Lower lobe of right lung (tissue), 2 donors: ENCODE results near the gene PRXL2C. TPM values are rescaled to one million over a fixed set of nuclear protein-coding genes. Genes with fewer than 3 reads are reported as not detected.
A peak's percentile ranks its signal among the peaks of the same experiment; 100 is the strongest.

ENCODE experiments used
- ATAC-seq, 2 donors: fragments of 200-7000 bp; cut with Tn5 transposase; one replicate each; pipeline ENCODE4 v1.9.1; 2020 to 2022; ENCODE audit warnings: mild to moderate bottlenecking in 2 of 2, moderate library complexity in 2 of 2
- DNase-seq: peaks from one replicate; pipeline ENCODE4 v3.0.0-alpha.2; 2020
- H3K27ac ChIP-seq: fragments of 200-600 bp; one replicate; pipeline ENCODE4 v1.8.0; 2022
- H3K27me3 ChIP-seq: fragments of 200-600 bp; one replicate; pipeline ENCODE4 v1.8.0; 2022; ENCODE audit warnings: low read depth
- H3K36me3 ChIP-seq: fragments of 200-600 bp; one replicate; pipeline ENCODE4 v1.8.0; 2022; ENCODE audit warnings: mild to moderate bottlenecking
- H3K4me1 ChIP-seq: fragments of 200-600 bp; one replicate; pipeline ENCODE4 v1.8.0; 2022
- H3K4me3 ChIP-seq: fragments of 200-600 bp; one replicate; pipeline ENCODE4 v1.8.0; 2022; ENCODE audit warnings: mild to moderate bottlenecking
- H3K9me3 ChIP-seq: fragments of 200-600 bp; one replicate; pipeline ENCODE4 v1.8.0; 2022
- intact Hi-C: fragments of 100-400 bp; cut with DNase I; formaldehyde crosslinking; loops from one replicate; pipeline ENCODE4 v1.11.0; 2022
- total RNA-seq: library from RNA; stranded (reverse); fragmentation: NEBNext Ultra II Directional; extraction: Animal tissue kit (Norgen Biotek cat#: 25700); gene quantifications from one replicate; pipeline ENCODE4 v1.2.1, GENCODE V29; 2021
- TF ChIP-seq, protein P1 (sequence below): fragments of 200-600 bp; IDR thresholded peaks from one replicate; pipeline ENCODE4 v1.8.0; 2022; ENCODE audit warnings: antibody characterized with exemption, mild to moderate bottlenecking
- donor health status: DM: no; HTN: yes; CAD: no; lungs with severe emphysema.

PRXL2C gene
- total RNA-seq, 1 donor from 2014 or later: 28.0 TPM

GRCh38 chr9:96612966-96613589 is 42.0 kb downstream of the PRXL2C start:
- H3K4me3 ChIP-seq: no peak overlapping the region
- TF ChIP-seq, protein P1, sequence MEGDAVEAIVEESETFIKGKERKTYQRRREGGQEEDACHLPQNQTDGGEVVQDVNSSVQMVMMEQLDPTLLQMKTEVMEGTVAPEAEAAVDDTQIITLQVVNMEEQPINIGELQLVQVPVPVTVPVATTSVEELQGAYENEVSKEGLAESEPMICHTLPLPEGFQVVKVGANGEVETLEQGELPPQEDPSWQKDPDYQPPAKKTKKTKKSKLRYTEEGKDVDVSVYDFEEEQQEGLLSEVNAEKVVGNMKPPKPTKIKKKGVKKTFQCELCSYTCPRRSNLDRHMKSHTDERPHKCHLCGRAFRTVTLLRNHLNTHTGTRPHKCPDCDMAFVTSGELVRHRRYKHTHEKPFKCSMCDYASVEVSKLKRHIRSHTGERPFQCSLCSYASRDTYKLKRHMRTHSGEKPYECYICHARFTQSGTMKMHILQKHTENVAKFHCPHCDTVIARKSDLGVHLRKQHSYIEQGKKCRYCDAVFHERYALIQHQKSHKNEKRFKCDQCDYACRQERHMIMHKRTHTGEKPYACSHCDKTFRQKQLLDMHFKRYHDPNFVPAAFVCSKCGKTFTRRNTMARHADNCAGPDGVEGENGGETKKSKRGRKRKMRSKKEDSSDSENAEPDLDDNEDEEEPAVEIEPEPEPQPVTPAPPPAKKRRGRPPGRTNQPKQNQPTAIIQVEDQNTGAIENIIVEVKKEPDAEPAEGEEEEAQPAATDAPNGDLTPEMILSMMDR: no peak
- H3K9me3 ChIP-seq: no peaks in the 10 kb centered on the region
- ATAC-seq (no peak), DNase-seq (no peak)
- no peaks in the 10 kb centered on the region for H3K36me3 ChIP-seq
- intact Hi-C loops: no loop called here
- H3K27me3 ChIP-seq: peaks cover under 1% of the 10 kb centered on the region
- H3K4me1 ChIP-seq: peaks cover under 1% of the 10 kb centered on the region
- H3K27ac ChIP-seq: no peak overlapping the region

DNA sequence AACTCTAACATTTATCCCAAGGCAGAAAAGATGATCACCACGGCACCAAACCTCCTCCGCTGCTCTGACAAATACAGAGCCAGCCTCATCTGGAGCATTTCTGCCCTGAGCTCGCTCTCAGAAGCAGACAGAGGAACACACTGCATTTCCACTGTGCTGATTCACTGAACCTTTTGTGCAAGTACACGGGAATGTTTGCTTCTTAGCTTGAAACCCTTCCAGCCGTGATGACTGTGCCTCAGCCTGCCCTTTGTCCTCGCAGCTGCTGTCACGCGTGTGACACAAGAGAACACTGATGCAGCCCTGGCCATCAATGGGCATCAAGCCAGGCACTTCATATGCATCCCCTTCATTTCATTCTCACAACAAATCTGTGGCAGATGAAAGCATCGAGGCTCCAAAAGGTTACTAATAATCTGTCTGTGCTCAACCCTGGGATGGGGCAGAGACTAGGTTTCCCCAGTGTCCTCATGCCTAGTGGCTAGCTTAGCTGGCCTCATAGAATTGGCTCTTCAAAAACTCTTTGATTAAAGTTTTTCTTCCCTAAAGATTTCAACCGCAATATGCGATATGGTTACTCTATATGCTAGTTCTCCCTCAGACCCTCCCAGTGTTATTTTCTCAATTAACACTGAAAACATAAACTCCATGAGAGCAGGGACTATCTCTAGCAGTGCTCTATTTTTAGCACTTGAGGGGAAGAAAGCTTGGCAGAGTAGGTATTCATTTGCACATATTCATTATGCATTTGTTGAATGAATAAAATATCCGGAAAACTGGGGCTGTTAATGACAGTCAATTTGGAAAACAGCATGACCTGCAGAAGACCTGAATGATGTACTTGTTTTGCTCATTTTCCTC is 42.8 kb downstream of the PRXL2C start:
- Histone ChIP-seq H3K36me3 (no peaks in the 10 kb centered on the region), H3K4me3 (no peak overlapping the region), H3K27me3 (no peaks in the 10 kb centered on the region), H3K4me1 (no peaks in the 10 kb centered on the region), H3K9me3 (no peaks in the 10 kb centered on the region), H3K27ac (no peak overlapping the region)
- DNase-seq (no peak), ATAC-seq (peak; percentile 32 to 65)
- intact Hi-C loops: no loop called here
- TF ChIP-seq, protein P1: no peak

- intact Hi-C loops: no loop called here
- no peaks in the 10 kb centered on the region for H3K4me1 ChIP-seq
- no peaks in the 10 kb centered on the region for H3K9me3 ChIP-seq
- ATAC-seq: no peak
- no peak for DNase-seq
- no peak overlapping the region for H3K4me3 ChIP-seq
- H3K27me3 ChIP-seq: no peaks in the 10 kb centered on the region
- TF ChIP-seq, protein P1: no peak
- no peak overlapping the region for H3K27ac ChIP-seq
- H3K36me3 ChIP-seq: no peaks in the 10 kb centered on the region
These were observed 43.8 kb downstream of the PRXL2C start for GRCh38 chr9:96611302-96611701.

GRCh38 chr9:96609732-96610131 is 45.4 kb downstream of the PRXL2C start:
- Histone ChIP-seq H3K36me3 (no peaks in the 10 kb centered on the region), H3K4me1 (no peaks in the 10 kb centered on the region), H3K27ac (no peak overlapping the region), H3K9me3 (no peaks in the 10 kb centered on the region), H3K4me3 (no peak overlapping the region), H3K27me3 (no peaks in the 10 kb centered on the region)
- no peak for ATAC-seq
- TF ChIP-seq, protein P1: no peak
- intact Hi-C loops: no loop called here
- no peak for DNase-seq

DNA sequence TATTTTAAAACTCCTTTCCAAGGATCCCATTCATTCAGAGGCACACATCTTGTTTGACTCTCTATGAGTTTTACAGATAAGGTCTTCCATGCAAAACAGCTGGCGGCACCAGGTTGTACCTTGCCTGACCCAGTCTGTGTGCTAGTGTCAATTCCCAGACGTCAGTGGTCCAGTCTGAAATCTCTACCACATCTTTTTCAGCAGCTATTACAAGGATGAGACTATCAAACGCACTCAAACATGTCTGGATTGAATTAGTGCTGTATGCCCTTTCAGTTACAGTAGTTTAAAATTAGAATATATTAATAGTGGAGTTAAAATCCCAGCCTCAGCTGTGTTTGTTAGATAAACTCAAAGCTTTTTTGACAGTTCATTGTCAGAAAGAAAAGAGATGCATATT is 47.1 kb downstream of the PRXL2C start:
- H3K36me3 ChIP-seq: no peaks in the 10 kb centered on the region
- H3K27me3 ChIP-seq: no peaks in the 10 kb centered on the region
- H3K4me3 ChIP-seq: no peak overlapping the region
- TF ChIP-seq, protein P1: no peak
- no peak overlapping the region for H3K27ac ChIP-seq
- no peak for DNase-seq
- no peaks in the 10 kb centered on the region for H3K4me1 ChIP-seq
- no peaks in the 10 kb centered on the region for H3K9me3 ChIP-seq
- ATAC-seq: no peak
- intact Hi-C loops: no loop called here
